Measurements from ENCODE around the gene RPL15. TPM values are rescaled to one million over a fixed set of nuclear protein-coding genes. Genes with fewer than 3 reads are reported as not detected.

The RPL15 gene
- total and polyA plus RNA-seq, 10 of the 15 experiments (the other 5 are each of a cell fraction or from before 2014, with no cell fraction given), result 2,885 to 10,761 (median 4,017) TPM

- no TSS peak for BruUV-seq (replicated peaks)
- ChIA-PET RAD21 (ENCODE audit: unreplicated experiment) (interaction anchor here (0.7 kb wide), 1 partner anchor 51 kb away, joined by 3 read pairs; no protein-coding TSS in a partner anchor), POLR2A (interaction anchor here (0.7 kb wide), 1 partner anchor 32 kb away, joined by 3 read pairs; the partner anchor contains the start of genes NKIRAS1 and RPL15), SMC1A (ENCODE audit: uncharacterized antibody, unreplicated experiment) (interaction anchor here (0.8 to 1.1 kb wide), 3 partner anchors 9 to 53 kb away, joined by 3 read pairs; no protein-coding TSS in a partner anchor), CTCF (interaction anchor here (0.6 to 1.3 kb wide), 4 partner anchors 45 to 61 kb away, joined by 3 to 6 read pairs (median 4); no protein-coding TSS in a partner anchor)
- Histone ChIP-seq H3K36me3 (ENCODE audit: control insufficient read depth in 2 of 2, insufficient read depth in 2 of 2, low read length in 1 of 2) (peaks cover 6 to 24% of the 10 kb centered on the region in 2 experiments), H3K9ac (ENCODE audit: control insufficient read depth, insufficient read depth, low read length) (no peak overlapping the region), H4K20me1 (ENCODE audit: control insufficient read depth, insufficient read depth) (no peaks in the 10 kb centered on the region; the same call in 1 of the 2 replicates), H3K4me3 (no peak overlapping the region), H3K4me2 (ENCODE audit: control insufficient read depth, insufficient read depth) (no peak overlapping the region), H3K79me2 (ENCODE audit: control insufficient read depth, insufficient read depth, low read length) (peaks cover 4% of the 10 kb centered on the region), H3K27ac (ENCODE audit: control insufficient read depth, insufficient read depth) (no peak overlapping the region), H3K27me3 (replicated peaks in 1 of 2; ENCODE audit: control insufficient read depth in 2 of 2, insufficient read depth in 2 of 2, low read length in 1 of 2) (no peaks in the 10 kb centered on the region), H3K4me1 (ENCODE audit: control insufficient read depth, insufficient read depth, low read length) (no peaks in the 10 kb centered on the region), H3K9me3 (replicated peaks; ENCODE audit: control insufficient read depth, insufficient read depth, low read length) (no peaks in the 10 kb centered on the region), H2AFZ (ENCODE audit: control insufficient read depth, low read depth, low read length) (no peak overlapping the region)
- DNase-seq (ENCODE audit: low read depth, low spot score), result no peak
- TF ChIP-seq NFXL1 (IDR thresholded peaks at IDR 0.05; ENCODE audit: borderline replicate concordance) (no peak), GABPA (IDR thresholded peaks at IDR 0.05; ENCODE audit: low read depth) (no peak), RCOR1 (conservative IDR thresholded peaks at IDR 0.05; ENCODE audit: low read depth, low read length) (no peak), FOS (IDR thresholded peaks at IDR 0.05; ENCODE audit: borderline replicate concordance, extremely low read depth, insufficient read length) (no peak), HDGF (IDR thresholded peaks at IDR 0.05) (no peak), YY1 (IDR thresholded peaks at IDR 0.05; ENCODE audit: low read depth, low read length) (no peak), EP300 (IDR thresholded peaks at IDR 0.05; ENCODE audit: borderline replicate concordance in 1 of 2, control insufficient read depth in 1 of 2, low read depth in 2 of 2, low read length in 2 of 2) (no peak), KDM1A (IDR thresholded peaks at IDR 0.05; ENCODE audit: borderline replicate concordance) (no peak), PAX5 (IDR thresholded peaks at IDR 0.05; ENCODE audit: borderline replicate concordance, low read depth, low read length) (no peak), NR2C1 (IDR thresholded peaks at IDR 0.05) (no peak), CEBPB (IDR thresholded peaks at IDR 0.05; ENCODE audit: borderline replicate concordance in 1 of 2, low read depth in 2 of 2, low read length in 2 of 2) (no peak), MYB (IDR thresholded peaks at IDR 0.05; ENCODE audit: borderline replicate concordance, low read depth, low read length) (no peak), ZNF592 (IDR thresholded peaks at IDR 0.05) (no peak), SREBF2 (IDR thresholded peaks at IDR 0.05; ENCODE audit: low read length) (no peak), RBBP5 (conservative IDR thresholded peaks at IDR 0.05) (no peak), SMAD1 (IDR thresholded peaks at IDR 0.05; ENCODE audit: low read depth, partially characterized antibody) (no peak), TCF12 (IDR thresholded peaks at IDR 0.05; ENCODE audit: low read depth, low read length) (no peak), SP1 (IDR thresholded peaks at IDR 0.05; ENCODE audit: low read depth, low read length) (no peak)
- TF ChIP-seq, protein P1, sequence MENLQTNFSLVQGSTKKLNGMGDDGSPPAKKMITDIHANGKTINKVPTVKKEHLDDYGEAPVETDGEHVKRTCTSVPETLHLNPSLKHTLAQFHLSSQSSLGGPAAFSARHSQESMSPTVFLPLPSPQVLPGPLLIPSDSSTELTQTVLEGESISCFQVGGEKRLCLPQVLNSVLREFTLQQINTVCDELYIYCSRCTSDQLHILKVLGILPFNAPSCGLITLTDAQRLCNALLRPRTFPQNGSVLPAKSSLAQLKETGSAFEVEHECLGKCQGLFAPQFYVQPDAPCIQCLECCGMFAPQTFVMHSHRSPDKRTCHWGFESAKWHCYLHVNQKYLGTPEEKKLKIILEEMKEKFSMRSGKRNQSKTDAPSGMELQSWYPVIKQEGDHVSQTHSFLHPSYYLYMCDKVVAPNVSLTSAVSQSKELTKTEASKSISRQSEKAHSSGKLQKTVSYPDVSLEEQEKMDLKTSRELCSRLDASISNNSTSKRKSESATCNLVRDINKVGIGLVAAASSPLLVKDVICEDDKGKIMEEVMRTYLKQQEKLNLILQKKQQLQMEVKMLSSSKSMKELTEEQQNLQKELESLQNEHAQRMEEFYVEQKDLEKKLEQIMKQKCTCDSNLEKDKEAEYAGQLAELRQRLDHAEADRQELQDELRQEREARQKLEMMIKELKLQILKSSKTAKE (IDR thresholded peaks at IDR 0.05; ENCODE audit: low read depth, poor library complexity, severe bottlenecking), result no peak
- intact Hi-C loops (cut with micrococcal nuclease; ENCODE audit: unreplicated experiment) (no loop called here), in situ Hi-C loops (cut with MboI) (no loop called here)
- FAIRE-seq, result no peak
- no peak for ATAC-seq
- WGBS (ENCODE audit: insufficient coverage, insufficient replicate concordance, low lambda C conversion rate, missing lambda C conversion rate), result 98% methylated on average over 6 of the region's 6 CpGs
Observed at GRCh38 chr3:23885210-23885609, 31.7 kb upstream of the RPL15 start.
